CD1c-positive myeloid dendritic cell (primary cell): ENCODE measurements around the gene PDAP1.
"Not testable (repeated sequence)": the region's sequence is repeated elsewhere in the genome, so short reads cannot be mapped to it uniquely, and the experiment has no call there.

ENCODE experiments used
- DNase-seq: peaks from one replicate; pipeline ENCODE4 v3.0.0-alpha.2; 2016; ENCODE audit errors: extremely low spot score

Gene PDAP1

DNA sequence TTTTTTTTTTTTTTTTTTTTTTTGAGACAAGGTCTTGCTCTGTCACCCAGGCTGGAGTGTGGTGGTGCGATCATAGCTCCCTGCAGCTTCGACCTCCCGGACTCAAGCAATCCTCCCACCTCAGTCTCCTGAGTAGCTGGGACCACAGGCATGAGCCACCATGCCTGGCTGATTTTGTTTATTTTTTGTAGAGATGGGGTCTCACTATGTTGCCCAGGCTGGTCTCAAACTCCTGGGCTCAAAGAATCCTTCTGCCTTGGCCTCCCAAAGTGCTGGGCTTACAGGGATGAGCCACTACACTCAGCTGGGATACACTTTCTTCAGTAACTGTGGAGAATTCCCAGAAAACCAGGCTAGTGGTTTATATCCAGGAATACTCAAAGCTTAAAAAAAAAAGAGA lies 57.8 kb downstream of the PDAP1 start:
- DNase-seq = not testable (repeated sequence)
